Subcutaneous abdominal adipose tissue (tissue), 5 donors: ENCODE measurements around the gene LTBP2.

Experiments used
- H3K27ac ChIP-seq: one replicate; pipeline ENCODE4 v1.7.0; 2013; ENCODE audit warnings: low read depth, mild to moderate bottlenecking, inconsistent platforms, low read length, moderate library complexity
- H3K27me3 ChIP-seq, 5 donors: one replicate each; pipeline ENCODE4 v1.7.0; 2013; ENCODE audit warnings: low read length in 5 of 5, inconsistent platforms in 1 of 5; ENCODE audit not compliant: control insufficient read depth in 5 of 5, insufficient read depth in 4 of 5
- H3K36me3 ChIP-seq, 5 donors: one replicate each; pipeline ENCODE4 v1.7.0; 2013; ENCODE audit warnings: low read length in 5 of 5; ENCODE audit not compliant: control insufficient read depth in 5 of 5, insufficient read depth in 5 of 5
- H3K4me1 ChIP-seq, 5 donors: one replicate each; pipeline ENCODE4 v1.7.0; 2013; ENCODE audit warnings: low read length in 5 of 5, mild to moderate bottlenecking in 3 of 5, moderate library complexity in 1 of 5; ENCODE audit not compliant: control insufficient read depth in 5 of 5, insufficient read depth in 5 of 5
- H3K4me3 ChIP-seq, 5 donors: one replicate each; pipeline ENCODE4 v1.7.0; 2013; ENCODE audit warnings: low read length in 5 of 5, low read depth in 1 of 5
- H3K9ac ChIP-seq, 5 donors: one replicate each; pipeline ENCODE4 v1.7.0; 2013; ENCODE audit warnings: low read length in 5 of 5, mild to moderate bottlenecking in 4 of 5, moderate library complexity in 3 of 5
- H3K9me3 ChIP-seq, 5 donors: one replicate each; pipeline ENCODE4 v1.7.0; 2013; ENCODE audit warnings: low read length in 5 of 5; ENCODE audit not compliant: control insufficient read depth in 5 of 5
- donor health status: healthy.
- donor health status: healthy.
- donor health status: healthy.
- donor health status: healthy.
- donor health status: healthy.

Gene LTBP2

GRCh38 chr14:74622257-74622656, 10.2 kb upstream of the LTBP2 start:
- H3K27ac ChIP-seq, result no peak overlapping the region

GRCh38 chr14:74621556-74621955, 9.5 kb upstream of the LTBP2 start:
- H3K4me1 ChIP-seq, result peaks cover 15 to 50% (median 37%) of the 10 kb centered on the region in 5 donors
- H3K36me3 ChIP-seq, result no peaks in the 10 kb centered on the region
- H3K4me3 ChIP-seq, result no peak overlapping the region

More at GRCh38 chr14:74622257-74622656, 10.2 kb upstream of the LTBP2 start:
- H3K4me1 ChIP-seq, result peaks cover 15 to 43% (median 30%) of the 10 kb centered on the region in 5 donors
- no peaks in the 10 kb centered on the region for H3K36me3 ChIP-seq
- no peaks in the 10 kb centered on the region for H3K27me3 ChIP-seq
- H3K4me3 ChIP-seq, result no peak overlapping the region
- no peaks in the 10 kb centered on the region for H3K9me3 ChIP-seq
- no peak overlapping the region for H3K9ac ChIP-seq

GRCh38 chr14:74620923-74621322, 8.9 kb upstream of the LTBP2 start:
- Histone ChIP-seq H3K4me3 (no peak overlapping the region), H3K36me3 (no peaks in the 10 kb centered on the region), H3K9ac (no peak overlapping the region), H3K4me1 (peaks cover 15 to 54% (median 41%) of the 10 kb centered on the region in 5 donors), H3K27ac (no peak overlapping the region), H3K9me3 (no peaks in the 10 kb centered on the region), H3K27me3 (peaks cover 0 to 2% (median 0%) of the 10 kb centered on the region in 5 donors)

More at GRCh38 chr14:74621556-74621955, 9.5 kb upstream of the LTBP2 start:
- no peak overlapping the region for H3K9ac ChIP-seq
- no peaks in the 10 kb centered on the region for H3K27me3 ChIP-seq
- H3K27ac ChIP-seq, result no peak overlapping the region
- H3K9me3 ChIP-seq, result no peaks in the 10 kb centered on the region

GRCh38 chr14:74620497-74620921, 8.5 kb upstream of the LTBP2 start:
- H3K36me3 ChIP-seq, result no peaks in the 10 kb centered on the region
- H3K27ac ChIP-seq, result no peak overlapping the region
- H3K4me1 ChIP-seq, result peaks cover 15 to 54% (median 41%) of the 10 kb centered on the region in 5 donors
- no peak overlapping the region for H3K9ac ChIP-seq
- no peak overlapping the region for H3K4me3 ChIP-seq
- H3K9me3 ChIP-seq, result no peaks in the 10 kb centered on the region
- peaks cover 0 to 2% (median 0%) of the 10 kb centered on the region in 5 donors for H3K27me3 ChIP-seq

- Histone ChIP-seq H3K27ac (peak overlapping the region; percentile 27), H3K4me1 (peaks cover 15 to 54% (median 41%) of the 10 kb centered on the region in 5 donors), H3K36me3 (no peaks in the 10 kb centered on the region)
Observed at GRCh38 chr14:74619672-74620131, 7.7 kb upstream of the LTBP2 start.

GRCh38 chr14:74618078-74618952, 6.3 kb upstream of the LTBP2 start:
- peak overlapping the region in 1 of 5 donors; percentile 11 for H3K4me3 ChIP-seq
- H3K4me1 ChIP-seq, result peaks cover 16 to 57% (median 41%) of the 10 kb centered on the region in 5 donors
- H3K9ac ChIP-seq, result peak overlapping the region in 2 of 5 donors; percentile 2 to 19
- H3K9me3 ChIP-seq, result no peaks in the 10 kb centered on the region
- H3K27ac ChIP-seq, result peak overlapping the region; percentile 27
- H3K36me3 ChIP-seq, result no peaks in the 10 kb centered on the region
- H3K27me3 ChIP-seq, result peaks cover 0 to 3% (median 0%) of the 10 kb centered on the region in 5 donors

More at GRCh38 chr14:74619672-74620131, 7.7 kb upstream of the LTBP2 start:
- peak overlapping the region in 1 of 5 donors; percentile 56 for H3K9ac ChIP-seq
- no peaks in the 10 kb centered on the region for H3K9me3 ChIP-seq
- H3K27me3 ChIP-seq, result peaks cover 0 to 2% (median 0%) of the 10 kb centered on the region in 5 donors
- peak overlapping the region in 2 of 5 donors; percentile 11 to 17 for H3K4me3 ChIP-seq

GRCh38 chr14:74616996-74617700, 5.1 kb upstream of the LTBP2 start:
- H3K4me1 ChIP-seq, result peaks cover 19 to 62% (median 45%) of the 10 kb centered on the region in 5 donors
- H3K27ac ChIP-seq, result no peak overlapping the region
- no peak overlapping the region for H3K9ac ChIP-seq
- H3K4me3 ChIP-seq, result no peak overlapping the region
- peaks cover 0 to 5% (median 0%) of the 10 kb centered on the region in 5 donors for H3K27me3 ChIP-seq
- no peaks in the 10 kb centered on the region for H3K36me3 ChIP-seq
- H3K9me3 ChIP-seq, result no peaks in the 10 kb centered on the region

GRCh38 chr14:74616507-74616906, 4.5 kb upstream of the LTBP2 start:
- Histone ChIP-seq H3K9me3 (no peaks in the 10 kb centered on the region), H3K4me1 (peaks cover 19 to 66% (median 51%) of the 10 kb centered on the region in 5 donors)

GRCh38 chr14:74615735-74616134, 3.7 kb upstream of the LTBP2 start:
- Histone ChIP-seq H3K27ac (no peak overlapping the region), H3K9ac (no peak overlapping the region), H3K4me1 (peaks cover 19 to 68% (median 58%) of the 10 kb centered on the region in 5 donors), H3K36me3 (no peaks in the 10 kb centered on the region), H3K9me3 (no peaks in the 10 kb centered on the region), H3K4me3 (no peak overlapping the region), H3K27me3 (peaks cover 0 to 7% (median 0%) of the 10 kb centered on the region in 5 donors)

More at GRCh38 chr14:74616507-74616906, 4.5 kb upstream of the LTBP2 start:
- Histone ChIP-seq H3K27ac (no peak overlapping the region), H3K4me3 (no peak overlapping the region), H3K9ac (no peak overlapping the region), H3K36me3 (no peaks in the 10 kb centered on the region), H3K27me3 (peaks cover 0 to 7% (median 0%) of the 10 kb centered on the region in 5 donors)
